ENCODE measurements around the gene STAT6. TPM values are rescaled to one million over a fixed set of nuclear protein-coding genes. Genes with fewer than 3 reads are reported as not detected.

The STAT6 gene
- total and polyA plus RNA-seq, 8 donors = 137 to 237 (median 173) TPM

DNA sequence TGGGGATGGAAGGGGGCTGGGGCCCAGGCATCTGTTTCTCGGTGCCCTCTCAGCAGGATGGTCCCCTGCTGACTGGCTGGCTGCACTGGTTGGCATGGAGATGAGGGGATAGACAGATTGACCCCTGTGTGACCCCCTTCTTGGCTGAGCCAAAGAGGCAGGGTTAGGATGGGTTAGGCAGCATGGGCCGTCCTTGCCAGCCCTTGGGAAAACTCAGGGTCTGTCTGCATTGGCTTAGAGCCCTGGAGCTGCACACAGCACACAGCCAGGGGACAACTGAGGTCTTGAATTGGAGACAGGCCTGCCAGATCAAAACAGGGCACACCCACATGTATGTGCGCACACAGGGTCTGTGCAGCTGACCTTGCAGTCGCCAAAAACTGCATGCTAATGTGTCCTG lies 47.5 kb upstream of the STAT6 start:
- Histone ChIP-seq H3K4me3 (no peak overlapping the region), H3K27ac (peak overlapping the region in 1 of 2 donors; percentile 53), H3K27me3 (no peaks in the 10 kb centered on the region), H3K36me3 (peaks cover 0 to 85% of the 10 kb centered on the region in 2 donors), H3K4me1 (peaks cover 0 to 81% of the 10 kb centered on the region in 2 donors), H3K9me3 (no peaks in the 10 kb centered on the region)
- intact Hi-C loops (cut with DNase I) = no loop called here
- DNase-seq (no peak), ATAC-seq (no peak)
- TF ChIP-seq, protein P1, sequence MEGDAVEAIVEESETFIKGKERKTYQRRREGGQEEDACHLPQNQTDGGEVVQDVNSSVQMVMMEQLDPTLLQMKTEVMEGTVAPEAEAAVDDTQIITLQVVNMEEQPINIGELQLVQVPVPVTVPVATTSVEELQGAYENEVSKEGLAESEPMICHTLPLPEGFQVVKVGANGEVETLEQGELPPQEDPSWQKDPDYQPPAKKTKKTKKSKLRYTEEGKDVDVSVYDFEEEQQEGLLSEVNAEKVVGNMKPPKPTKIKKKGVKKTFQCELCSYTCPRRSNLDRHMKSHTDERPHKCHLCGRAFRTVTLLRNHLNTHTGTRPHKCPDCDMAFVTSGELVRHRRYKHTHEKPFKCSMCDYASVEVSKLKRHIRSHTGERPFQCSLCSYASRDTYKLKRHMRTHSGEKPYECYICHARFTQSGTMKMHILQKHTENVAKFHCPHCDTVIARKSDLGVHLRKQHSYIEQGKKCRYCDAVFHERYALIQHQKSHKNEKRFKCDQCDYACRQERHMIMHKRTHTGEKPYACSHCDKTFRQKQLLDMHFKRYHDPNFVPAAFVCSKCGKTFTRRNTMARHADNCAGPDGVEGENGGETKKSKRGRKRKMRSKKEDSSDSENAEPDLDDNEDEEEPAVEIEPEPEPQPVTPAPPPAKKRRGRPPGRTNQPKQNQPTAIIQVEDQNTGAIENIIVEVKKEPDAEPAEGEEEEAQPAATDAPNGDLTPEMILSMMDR (IDR thresholded peaks at IDR 0.05) = no peak

- DNase-seq (no peak), ATAC-seq (no peak)
- Histone ChIP-seq H3K4me1 (peaks cover 0 to 83% of the 10 kb centered on the region in 2 donors), H3K36me3 (peaks cover 0 to 84% of the 10 kb centered on the region in 2 donors), H3K27ac (peak overlapping the region in 1 of 2 donors; percentile 53), H3K4me3 (no peak overlapping the region), H3K9me3 (no peaks in the 10 kb centered on the region), H3K27me3 (no peaks in the 10 kb centered on the region)
- TF ChIP-seq, protein P1 (IDR thresholded peaks at IDR 0.05) = no peak
- intact Hi-C loops (cut with DNase I) = no loop called here
Observed at GRCh38 chr12:57158186-57158585, 47.0 kb upstream of the STAT6 start.

DNA sequence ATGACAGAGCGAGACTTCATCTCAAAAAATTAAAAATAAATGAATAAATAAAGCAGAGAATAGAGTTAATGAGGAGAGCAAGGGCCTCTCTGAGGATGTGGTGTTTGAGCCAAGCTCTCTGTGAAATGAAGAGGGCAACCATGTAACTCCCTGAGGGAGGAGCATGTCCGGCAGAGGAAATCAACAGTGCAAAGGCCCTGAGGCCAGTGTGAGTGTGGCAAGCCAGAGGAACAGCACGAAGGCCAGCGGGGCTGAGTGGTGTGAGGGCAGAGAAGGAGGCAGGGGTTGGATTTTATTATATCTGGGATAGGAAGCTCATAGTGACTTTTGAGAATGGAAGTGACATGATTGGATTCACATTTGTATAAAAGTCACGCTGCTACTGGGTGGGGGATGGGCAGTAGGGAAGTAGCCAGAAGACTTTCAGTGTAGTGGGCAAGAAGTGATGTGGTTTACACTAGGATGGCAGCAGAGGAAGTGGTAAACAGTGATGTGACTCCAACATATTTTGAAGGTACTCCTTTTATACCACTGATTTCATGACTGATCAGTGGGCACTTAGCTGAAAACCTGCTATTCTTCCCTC lies 46.5 kb upstream of the STAT6 start:
- peak; percentile 36 for ATAC-seq
- H3K4me1 ChIP-seq = peaks cover under 1 to 85% of the 10 kb centered on the region in 2 donors
- no peak for DNase-seq
- H3K4me3 ChIP-seq = no peak overlapping the region
- intact Hi-C loops (cut with DNase I) = no loop called here
- TF ChIP-seq, protein P1 (IDR thresholded peaks at IDR 0.05) = no peak
- H3K27me3 ChIP-seq = no peaks in the 10 kb centered on the region
- H3K36me3 ChIP-seq = peaks cover 0 to 80% of the 10 kb centered on the region in 2 donors
- H3K27ac ChIP-seq = peak overlapping the region in 1 of 2 donors; percentile 53
- no peaks in the 10 kb centered on the region for H3K9me3 ChIP-seq

- ATAC-seq (peak; percentile 11), DNase-seq (peak in 2 of 4 donors; percentile 63 to 86)
- peaks cover 9 to 87% of the 10 kb centered on the region in 2 donors for H3K4me1 ChIP-seq
- H3K4me3 ChIP-seq = no peak overlapping the region
- intact Hi-C loops (cut with DNase I) = no loop called here
- H3K9me3 ChIP-seq = no peaks in the 10 kb centered on the region
- H3K27me3 ChIP-seq = no peaks in the 10 kb centered on the region
- TF ChIP-seq, protein P1 (IDR thresholded peaks at IDR 0.05) = no peak
- H3K36me3 ChIP-seq = peaks cover 0 to 73% of the 10 kb centered on the region in 2 donors
- H3K27ac ChIP-seq = peak overlapping the region in 1 of 2 donors; percentile 2
Observed at GRCh38 chr12:57156701-57157403, 45.7 kb upstream of the STAT6 start.

GRCh38 chr12:57154804-57155434 lies 43.8 kb upstream of the STAT6 start:
- peaks cover 23 to 97% of the 10 kb centered on the region in 2 donors for H3K4me1 ChIP-seq
- H3K9me3 ChIP-seq = no peaks in the 10 kb centered on the region
- H3K4me3 ChIP-seq = no peak overlapping the region
- no peak for DNase-seq
- TF ChIP-seq, protein P1 (IDR thresholded peaks at IDR 0.05) = no peak
- intact Hi-C loops (cut with DNase I) = no loop called here
- H3K36me3 ChIP-seq = peaks cover 0 to 53% of the 10 kb centered on the region in 2 donors
- no peaks in the 10 kb centered on the region for H3K27me3 ChIP-seq
- no peak overlapping the region for H3K27ac ChIP-seq
- ATAC-seq = no peak

Data from left lung (tissue), 10 donors.